Bronchial epithelial cell (primary cell): Measurements from ENCODE around the gene GMDS. TPM values are rescaled to one million over a fixed set of nuclear protein-coding genes. Genes with fewer than 3 reads are reported as not detected.

Experiments used
- DNase-seq: peaks from one replicate; pipeline ENCODE4 v3.0.0-alpha.2; 2010; ENCODE audit warnings: low read depth
- FAIRE-seq: peaks from 2 replicates; lab custom pipeline; 2011; peaks lifted over from hg19 to GRCh38; lab: Jason Lieb, UNC
- H3K27me3 ChIP-seq: 2 replicates; pipeline ENCODE4 v1.5.1; 2011; ENCODE audit warnings: low read length; ENCODE audit not compliant: control insufficient read depth, insufficient read depth
- H3K36me3 ChIP-seq: 2 replicates; pipeline ENCODE4 v1.5.1; 2011; ENCODE audit warnings: low read length; ENCODE audit not compliant: control insufficient read depth, insufficient read depth
- H3K4me3 ChIP-seq: 2 replicates; pipeline ENCODE4 v1.5.1; 2011; ENCODE audit warnings: mild to moderate bottlenecking, low read depth, low read length, control low read depth
- total RNA-seq: library from RNA; depleted of rRNA; stranded (reverse); fragments of >200 nt; gene quantifications from 2 replicates; pipeline ENCODE4 v1.2.1, GENCODE V29; 2014
- TF ChIP-seq, protein P1 (sequence below): IDR thresholded peaks from 2 replicates; pipeline ENCODE4 v1.5.1; 2011; ENCODE audit warnings: mild to moderate bottlenecking, moderate library complexity, low read length, control low read depth, inconsistent platforms; ENCODE audit not compliant: insufficient read depth, severe bottlenecking

Gene GMDS
- total RNA-seq, 1 donor from 2014 or later, result 8.2 TPM

DNA sequence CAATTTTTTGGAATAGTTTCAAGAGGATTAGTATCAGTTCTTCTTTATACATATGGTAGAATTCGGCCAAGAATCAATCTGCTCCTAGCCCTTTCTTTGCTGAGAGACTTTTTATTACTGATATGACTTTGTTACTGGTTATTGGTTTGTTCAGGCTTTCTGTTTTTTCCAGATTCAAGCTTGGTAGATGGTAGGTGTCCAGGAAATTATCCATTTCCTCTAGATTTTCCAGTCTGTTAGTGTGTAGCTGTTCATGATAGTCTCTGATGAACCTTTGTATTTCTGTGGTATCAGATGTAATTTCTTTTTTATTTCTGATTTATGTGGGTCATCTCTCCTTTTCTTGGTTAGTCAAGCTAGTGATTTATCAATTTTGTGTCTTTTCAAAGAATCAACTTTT, 167.6 kb downstream of the GMDS start:
- no peaks in the 10 kb centered on the region for H3K27me3 ChIP-seq
- DNase-seq (no peak), FAIRE-seq (no peak)
- H3K4me3 ChIP-seq, result no peak overlapping the region
- TF ChIP-seq, protein P1, sequence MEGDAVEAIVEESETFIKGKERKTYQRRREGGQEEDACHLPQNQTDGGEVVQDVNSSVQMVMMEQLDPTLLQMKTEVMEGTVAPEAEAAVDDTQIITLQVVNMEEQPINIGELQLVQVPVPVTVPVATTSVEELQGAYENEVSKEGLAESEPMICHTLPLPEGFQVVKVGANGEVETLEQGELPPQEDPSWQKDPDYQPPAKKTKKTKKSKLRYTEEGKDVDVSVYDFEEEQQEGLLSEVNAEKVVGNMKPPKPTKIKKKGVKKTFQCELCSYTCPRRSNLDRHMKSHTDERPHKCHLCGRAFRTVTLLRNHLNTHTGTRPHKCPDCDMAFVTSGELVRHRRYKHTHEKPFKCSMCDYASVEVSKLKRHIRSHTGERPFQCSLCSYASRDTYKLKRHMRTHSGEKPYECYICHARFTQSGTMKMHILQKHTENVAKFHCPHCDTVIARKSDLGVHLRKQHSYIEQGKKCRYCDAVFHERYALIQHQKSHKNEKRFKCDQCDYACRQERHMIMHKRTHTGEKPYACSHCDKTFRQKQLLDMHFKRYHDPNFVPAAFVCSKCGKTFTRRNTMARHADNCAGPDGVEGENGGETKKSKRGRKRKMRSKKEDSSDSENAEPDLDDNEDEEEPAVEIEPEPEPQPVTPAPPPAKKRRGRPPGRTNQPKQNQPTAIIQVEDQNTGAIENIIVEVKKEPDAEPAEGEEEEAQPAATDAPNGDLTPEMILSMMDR, result no peak
- H3K36me3 ChIP-seq, result no peaks in the 10 kb centered on the region

DNA sequence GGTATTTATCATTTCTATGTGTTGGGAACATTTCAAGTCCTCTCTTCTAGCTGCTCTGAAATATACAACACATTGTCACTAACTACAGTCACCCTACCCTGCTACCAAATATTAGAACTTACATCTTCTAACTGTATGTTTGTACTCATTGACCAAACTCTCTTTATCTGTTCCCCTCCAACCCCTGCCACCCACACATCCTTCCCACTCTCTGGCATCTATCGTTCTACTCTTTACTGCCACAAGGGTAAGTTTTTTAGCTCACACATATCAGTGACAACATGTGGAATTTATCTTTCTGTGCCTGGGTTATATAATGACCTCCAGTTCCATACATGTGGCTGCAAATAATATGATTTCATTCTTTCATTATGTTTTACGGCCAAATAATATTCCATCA, 171.9 kb downstream of the GMDS start:
- no peak for FAIRE-seq
- H3K36me3 ChIP-seq, result no peaks in the 10 kb centered on the region
- no peaks in the 10 kb centered on the region for H3K27me3 ChIP-seq
- H3K4me3 ChIP-seq, result no peak overlapping the region
- TF ChIP-seq, protein P1, result no peak
- no peak for DNase-seq

DNA sequence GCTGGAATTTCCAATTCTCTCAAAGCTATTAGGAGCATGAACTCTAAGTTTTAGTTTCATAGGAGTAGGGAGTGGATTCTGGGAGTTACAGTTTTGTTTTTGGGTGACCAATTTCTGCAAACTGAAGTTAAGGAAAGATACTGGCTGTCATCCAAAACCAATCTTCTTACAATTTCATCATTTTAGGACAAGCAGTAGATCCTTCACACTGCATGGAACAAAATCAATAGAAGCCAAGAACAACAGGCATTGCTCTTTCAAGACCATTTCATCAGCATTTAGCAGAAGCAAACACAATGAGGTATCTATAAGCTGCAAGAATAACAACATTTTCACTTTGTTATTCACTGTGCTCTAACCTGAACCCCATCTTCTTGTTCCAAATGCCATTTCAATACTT, 173.0 kb downstream of the GMDS start:
- no peak for DNase-seq
- H3K36me3 ChIP-seq, result no peaks in the 10 kb centered on the region
- H3K27me3 ChIP-seq, result no peaks in the 10 kb centered on the region
- TF ChIP-seq, protein P1, result no peak
- no peak for FAIRE-seq
- H3K4me3 ChIP-seq, result no peak overlapping the region

DNA sequence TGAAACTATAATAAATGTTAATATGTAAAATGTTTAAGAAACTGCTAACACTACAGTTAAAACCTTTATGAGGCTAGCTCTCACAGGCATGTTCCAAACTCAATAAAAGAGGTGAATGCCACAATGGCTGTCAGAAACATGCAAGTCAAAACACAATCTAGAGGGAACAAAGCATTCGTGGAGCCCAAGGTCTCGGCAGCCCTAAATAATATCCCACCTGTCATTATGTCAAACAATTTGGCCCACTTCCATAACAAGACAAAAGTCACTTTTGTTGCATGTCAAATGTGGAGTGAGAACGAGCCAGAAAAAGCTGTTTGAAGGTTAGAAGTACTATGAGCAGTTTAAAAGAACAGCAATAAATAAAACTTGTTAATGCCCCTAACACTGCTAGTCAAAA, 181.9 kb downstream of the GMDS start:
- Histone ChIP-seq H3K27me3 (no peaks in the 10 kb centered on the region), H3K36me3 (no peaks in the 10 kb centered on the region), H3K4me3 (no peak overlapping the region)
- DNase-seq (no peak), FAIRE-seq (no peak)
- TF ChIP-seq, protein P1, result no peak

DNA sequence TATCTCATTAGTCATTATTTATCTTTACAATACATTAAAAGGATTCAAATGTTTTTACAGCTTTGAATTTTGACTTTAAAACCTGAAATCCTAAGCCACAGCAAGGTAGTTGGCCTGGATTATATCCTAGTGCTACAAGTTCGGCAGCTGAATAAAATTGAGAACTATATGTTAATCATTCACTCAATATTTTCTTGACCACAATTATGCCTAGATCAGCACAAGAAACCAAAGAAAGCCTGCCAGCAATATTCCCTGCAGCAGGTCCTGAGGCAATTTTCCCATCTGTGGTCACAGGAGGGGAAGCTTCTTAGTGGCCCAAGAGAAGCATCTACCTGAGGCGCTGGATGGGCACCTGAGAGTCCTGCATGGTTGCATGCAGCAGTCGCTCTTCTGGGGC, 183.5 kb downstream of the GMDS start:
- H3K4me3 ChIP-seq, result no peak overlapping the region
- DNase-seq, result no peak

DNA sequence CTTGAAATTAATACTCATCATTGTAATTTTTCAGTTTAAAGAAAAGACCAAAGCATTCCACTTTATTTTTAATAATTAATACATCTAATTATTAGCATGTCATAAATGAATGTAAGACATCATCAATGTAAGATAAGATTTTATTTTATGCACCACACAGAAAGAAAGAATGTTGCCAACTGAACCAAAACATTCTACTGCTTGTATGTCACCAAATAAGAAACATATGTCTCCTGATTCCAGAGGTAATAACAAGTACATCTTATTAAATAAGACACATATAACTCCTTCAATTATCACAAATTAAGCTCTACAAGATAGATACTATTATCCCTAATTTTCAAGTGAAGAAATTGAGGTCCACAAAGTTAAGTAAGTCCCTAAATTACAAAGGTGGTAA, 189.5 kb downstream of the GMDS start:
- Histone ChIP-seq H3K4me3 (no peak overlapping the region), H3K36me3 (no peaks in the 10 kb centered on the region), H3K27me3 (no peaks in the 10 kb centered on the region)
- TF ChIP-seq, protein P1, result no peak
- DNase-seq, result no peak
- no peak for FAIRE-seq

More for the DNA sequence above, 183.5 kb downstream of the GMDS start:
- FAIRE-seq, result no peak
- TF ChIP-seq, protein P1, result no peak
- Histone ChIP-seq H3K27me3 (no peaks in the 10 kb centered on the region), H3K36me3 (no peaks in the 10 kb centered on the region)
